ENCODE measurements around the gene C2orf76.

DNA sequence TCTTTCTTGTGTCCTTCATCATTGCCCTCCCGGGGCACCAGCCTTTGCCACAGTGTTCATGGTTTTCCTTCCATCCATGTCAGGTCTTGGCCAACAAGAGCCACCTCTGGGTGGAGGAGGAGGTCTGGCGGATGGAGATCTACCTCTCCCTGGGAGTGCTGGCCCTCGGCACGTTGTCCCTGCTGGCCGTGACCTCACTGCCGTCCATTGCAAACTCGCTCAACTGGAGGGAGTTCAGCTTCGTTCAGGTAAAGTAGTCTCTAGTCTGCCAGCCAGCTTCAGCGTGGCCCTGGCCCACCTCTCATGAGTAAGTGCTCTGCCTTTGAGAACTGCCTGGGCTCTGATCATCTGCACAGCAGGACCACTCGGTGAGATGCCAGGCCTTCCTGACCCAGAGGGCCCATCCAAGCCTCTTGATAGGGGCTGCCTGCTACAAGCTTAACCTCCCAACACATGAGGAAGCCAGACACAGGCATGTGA lies 112.0 kb downstream of the C2orf76 start:
- TF ChIP-seq EZH2 (IDR thresholded peaks at IDR 0.05) (no peak), POLR2AphosphoS5 (IDR thresholded peaks at IDR 0.05; ENCODE audit: borderline replicate concordance, low read depth, low read length) (no peak), FOXP2 (optimal IDR thresholded peaks at IDR 0.05; ENCODE audit: control extremely low read depth, extremely low read length, insufficient read depth) (no peak)
